ENCODE measurements around the gene AKAP10. TPM values are rescaled to one million over a fixed set of nuclear protein-coding genes. Genes with fewer than 3 reads are reported as not detected.
"Not testable (repeated sequence)": the region's sequence is repeated elsewhere in the genome, so short reads cannot be mapped to it uniquely, and the experiment has no call there.

The AKAP10 gene
- total RNA-seq, 2 experiments from 2014 or later: 29.2 to 36.0 TPM

DNA sequence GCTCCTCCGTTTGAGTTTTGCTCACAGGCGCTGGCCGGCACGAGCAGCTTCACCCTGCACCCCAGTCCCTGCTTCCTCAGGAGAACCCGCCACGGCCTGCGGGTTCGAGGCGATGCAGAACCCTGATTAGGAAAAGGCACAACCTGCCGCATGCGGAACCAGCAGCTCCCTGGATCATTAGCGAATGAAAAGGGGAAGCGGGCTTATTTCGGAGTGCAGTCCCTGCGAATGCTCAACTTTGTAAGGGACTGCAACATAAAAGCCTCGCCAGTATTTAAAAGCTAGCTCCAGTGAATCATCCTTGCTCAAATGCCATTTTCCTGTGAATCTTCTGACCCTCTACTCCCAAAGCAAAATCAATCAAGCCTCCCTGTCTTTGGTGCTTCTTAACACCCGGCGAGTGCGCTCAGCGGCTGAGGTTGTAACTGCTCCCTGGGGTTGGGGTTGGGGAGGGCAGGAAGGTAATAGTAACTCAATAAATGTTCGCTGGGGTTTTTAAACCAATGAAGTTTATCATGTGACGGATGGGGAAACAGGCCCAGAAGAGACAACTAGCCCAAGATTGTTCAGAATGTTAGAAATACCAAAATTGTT is 678 bp upstream of the AKAP10 start:
- Histone ChIP-seq H3K27ac (ENCODE audit: low read depth in 1 of 2, low read length in 2 of 2) (peak overlapping the region; percentile 83 to 85), H3K4me1 (ENCODE audit: insufficient read depth, low read length) (peaks cover 43% of the 10 kb centered on the region), H3K27me3 (ENCODE audit: control insufficient read depth in 1 of 2, insufficient read depth in 2 of 2, low read length in 2 of 2) (no peaks in the 10 kb centered on the region), H3K36me3 (ENCODE audit: insufficient read depth, low read length) (peaks cover 3% of the 10 kb centered on the region), H3K4me3 (ENCODE audit: low read length) (peak overlapping the region; percentile 83), H3K9me3 (ENCODE audit: control insufficient read depth in 1 of 2, insufficient read depth in 1 of 2, low read length in 2 of 2) (no peaks in the 10 kb centered on the region)
- H3K27ac Mint-ChIP-seq: peak overlapping the region; percentile 97
- intact Hi-C loops (cut with DNase I, micrococcal nuclease): loop anchor here in 1 of 2 experiments (2.0 to 5.0 kb wide), 2 partner anchors 30 to 111 kb away; partner anchors contain the start of genes SPECC1 and ULK2
- no peaks in the 10 kb centered on the region for H3K9me3 Mint-ChIP-seq
- POLR2A ChIA-PET: interaction anchor here (0.8 to 1.9 kb wide), 14 partner anchors 11 to 1065 kb away, joined by 3 to 13 read pairs (median 5); partner anchors contain the start of genes ALDH3A2, MAPK7, ULK2 and USP22
- CTCF ChIA-PET: interaction anchor here (1.2 to 1.8 kb wide), 5 partner anchors 10 to 32 kb away, joined by 3 to 19 read pairs (median 4); partner anchors contain the start of gene SPECC1
- peak overlapping the region; percentile 99 for H3K4me3 Mint-ChIP-seq
- peaks cover 56% of the 10 kb centered on the region for H3K4me1 Mint-ChIP-seq (ENCODE audit: low read depth)
- DNase-seq (peak in 9 of 14 experiments; percentile 4 to 63 (median 19)), ATAC-seq (ENCODE audit: poor library complexity) (peak; percentile 16)
- TF ChIP-seq CTCF (IDR thresholded peaks at IDR 0.05): no peak
- H3K27me3 Mint-ChIP-seq: no peaks in the 10 kb centered on the region
- peaks cover 41% of the 10 kb centered on the region for H3K36me3 Mint-ChIP-seq (ENCODE audit: low read depth)

DNA sequence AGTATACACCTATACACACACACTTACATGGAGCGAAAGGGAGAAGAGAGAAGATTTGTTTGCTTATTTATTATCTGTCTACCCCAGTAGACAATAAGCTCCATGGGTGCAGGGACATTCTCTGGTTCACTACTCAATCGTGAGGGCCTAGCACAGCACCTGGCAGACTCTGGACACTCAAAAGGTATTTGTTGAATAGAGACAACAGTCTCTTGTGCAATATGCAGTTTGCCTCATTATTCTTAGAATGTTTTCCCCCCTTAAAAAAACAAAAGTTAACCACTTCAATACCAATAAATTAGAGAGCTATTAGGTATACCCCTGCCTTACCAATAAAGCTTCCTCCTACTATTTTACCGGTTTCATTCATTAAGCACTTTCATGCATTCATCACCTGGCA is 2.0 kb downstream of the AKAP10 start:
- no peak overlapping the region for H3K4me3 ChIP-seq (ENCODE audit: low read length)
- ChIA-PET CTCF (interaction anchor here (3.1 kb wide), 1 partner anchor 33 kb away, joined by 14 read pairs; the partner anchor contains the start of gene SPECC1), POLR2A (interaction anchor here (0.7 kb wide), 1 partner anchor 170 kb away, joined by 3 read pairs; no protein-coding TSS in a partner anchor)
- peak overlapping the region; percentile 64 for H3K27ac Mint-ChIP-seq
- H3K9me3 ChIP-seq (ENCODE audit: control insufficient read depth in 1 of 2, insufficient read depth in 1 of 2, low read length in 2 of 2): no peaks in the 10 kb centered on the region
- no peaks in the 10 kb centered on the region for H3K9me3 Mint-ChIP-seq
- H3K36me3 Mint-ChIP-seq (ENCODE audit: low read depth): peaks cover 67% of the 10 kb centered on the region
- H3K27me3 Mint-ChIP-seq: no peaks in the 10 kb centered on the region
- H3K4me1 Mint-ChIP-seq (ENCODE audit: low read depth): peaks cover 65% of the 10 kb centered on the region
- H3K4me3 Mint-ChIP-seq: peak overlapping the region; percentile 49
- H3K27me3 ChIP-seq (ENCODE audit: control insufficient read depth in 1 of 2, insufficient read depth in 2 of 2, low read length in 2 of 2): no peaks in the 10 kb centered on the region
- TF ChIP-seq CTCF (IDR thresholded peaks at IDR 0.05): no peak
- DNase-seq: no peak
- peaks cover 20% of the 10 kb centered on the region for H3K36me3 ChIP-seq (ENCODE audit: insufficient read depth, low read length)
- no peak overlapping the region for H3K27ac ChIP-seq (ENCODE audit: low read depth in 1 of 2, low read length in 2 of 2)
- intact Hi-C loops (cut with DNase I, micrococcal nuclease): loop anchor here in 1 of 2 experiments (5.0 kb wide), 1 partner anchor 108 kb away; the partner anchor contains the start of gene ULK2
- H3K4me1 ChIP-seq (ENCODE audit: insufficient read depth, low read length): peaks cover 48% of the 10 kb centered on the region
- no peak for ATAC-seq (ENCODE audit: poor library complexity)

DNA sequence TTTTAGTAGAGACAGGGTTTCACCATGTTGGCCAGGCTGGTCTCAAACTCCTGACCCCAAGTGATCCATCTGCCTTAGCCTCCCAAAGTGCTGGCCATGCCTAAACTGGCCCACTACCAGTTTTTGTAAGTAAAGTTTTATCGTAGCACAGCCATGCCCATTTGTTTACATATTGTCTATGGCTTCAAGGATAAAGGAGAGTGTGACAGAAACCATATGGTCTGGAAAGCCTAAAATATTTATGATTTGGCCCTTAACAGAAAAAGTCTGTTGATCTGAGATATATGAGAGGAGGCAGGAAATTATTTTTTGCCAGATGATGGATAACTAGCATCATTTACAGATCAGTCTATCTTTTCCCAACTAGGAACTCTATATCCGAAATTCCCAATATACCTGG is 4.5 kb downstream of the AKAP10 start:
- ATAC-seq (ENCODE audit: poor library complexity) (no peak), DNase-seq (no peak)
- CTCF ChIA-PET: no interaction called here
- no peak for TF ChIP-seq CTCF (IDR thresholded peaks at IDR 0.05)
- no peaks in the 10 kb centered on the region for H3K9me3 ChIP-seq (ENCODE audit: control insufficient read depth in 1 of 2, insufficient read depth in 1 of 2, low read length in 2 of 2)
- peaks cover 33% of the 10 kb centered on the region for H3K4me1 ChIP-seq (ENCODE audit: insufficient read depth, low read length)
- no peaks in the 10 kb centered on the region for H3K27me3 ChIP-seq (ENCODE audit: control insufficient read depth in 1 of 2, insufficient read depth in 2 of 2, low read length in 2 of 2)
- Mint-ChIP-seq H3K4me1 (ENCODE audit: low read depth) (peaks cover 71% of the 10 kb centered on the region), H3K27ac (peak overlapping the region; percentile 64), H3K36me3 (ENCODE audit: low read depth) (peaks cover 82% of the 10 kb centered on the region), H3K4me3 (no peak overlapping the region), H3K9me3 (no peaks in the 10 kb centered on the region), H3K27me3 (no peaks in the 10 kb centered on the region)
- no peak overlapping the region for H3K4me3 ChIP-seq (ENCODE audit: low read length)
- intact Hi-C loops (cut with DNase I, micrococcal nuclease): no loop called here
- H3K27ac ChIP-seq (ENCODE audit: low read depth in 1 of 2, low read length in 2 of 2): no peak overlapping the region
- POLR2A ChIA-PET: no interaction called here
- H3K36me3 ChIP-seq (ENCODE audit: insufficient read depth, low read length): peaks cover 38% of the 10 kb centered on the region

DNA sequence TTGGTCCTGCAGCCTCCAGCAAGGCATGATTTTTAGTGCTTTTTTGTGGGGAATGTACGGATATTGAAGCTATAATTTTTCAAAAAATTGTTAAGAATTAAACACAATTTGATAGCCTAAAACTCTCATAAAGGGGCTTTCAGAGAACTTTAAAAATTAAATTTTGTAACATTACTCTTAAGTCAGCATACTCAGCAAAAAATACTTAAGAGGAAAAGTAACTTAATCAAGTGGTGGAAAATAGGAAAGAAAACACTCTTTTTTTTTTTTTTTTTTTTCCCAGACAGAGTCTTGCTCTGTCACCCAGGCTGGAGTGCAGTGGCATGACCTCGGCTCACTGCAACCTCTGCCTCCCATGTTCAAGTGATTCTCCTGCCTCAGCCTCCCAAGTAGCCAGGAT is 14.7 kb downstream of the AKAP10 start:
- H3K27me3 Mint-ChIP-seq; H3K9me3 Mint-ChIP-seq; DNase-seq; POLR2A ChIA-PET; H3K4me3 Mint-ChIP-seq; ATAC-seq (ENCODE audit: poor library complexity); intact Hi-C loops (cut with DNase I, micrococcal nuclease); H3K27ac ChIP-seq (ENCODE audit: low read depth in 1 of 2, low read length in 2 of 2); H3K4me1 ChIP-seq (ENCODE audit: insufficient read depth, low read length); H3K4me3 ChIP-seq (ENCODE audit: low read length); H3K27me3 ChIP-seq (ENCODE audit: control insufficient read depth in 1 of 2, insufficient read depth in 2 of 2, low read length in 2 of 2); H3K27ac Mint-ChIP-seq; H3K9me3 ChIP-seq (ENCODE audit: control insufficient read depth in 1 of 2, insufficient read depth in 1 of 2, low read length in 2 of 2): not testable (repeated sequence)
- Mint-ChIP-seq H3K4me1 (ENCODE audit: low read depth) (peaks cover 49% of the 10 kb centered on the region), H3K36me3 (ENCODE audit: low read depth) (peaks cover 84% of the 10 kb centered on the region)
- CTCF ChIA-PET: interaction anchor here (0.7 kb wide), 1 partner anchor 1110 kb away, joined by 3 read pairs; no protein-coding TSS in a partner anchor
- peaks cover 63% of the 10 kb centered on the region for H3K36me3 ChIP-seq (ENCODE audit: insufficient read depth, low read length)

All from CD4-positive, alpha-beta T cell (primary cell).